Measurements from ENCODE around the gene BIN1.
"Not testable (repeated sequence)": the region's sequence is repeated elsewhere in the genome, so short reads cannot be mapped to it uniquely, and the experiment has no call there.

BIN1 gene

GRCh38 chr2:127048969-127049897 is 57.7 kb downstream of the BIN1 start:
- DNase-seq (ENCODE audit: low read depth in 2 of 2): no peak

- no peak for DNase-seq (ENCODE audit: low read depth in 2 of 2)
These were observed 58.4 kb downstream of the BIN1 start for GRCh38 chr2:127048618-127048935.

DNA sequence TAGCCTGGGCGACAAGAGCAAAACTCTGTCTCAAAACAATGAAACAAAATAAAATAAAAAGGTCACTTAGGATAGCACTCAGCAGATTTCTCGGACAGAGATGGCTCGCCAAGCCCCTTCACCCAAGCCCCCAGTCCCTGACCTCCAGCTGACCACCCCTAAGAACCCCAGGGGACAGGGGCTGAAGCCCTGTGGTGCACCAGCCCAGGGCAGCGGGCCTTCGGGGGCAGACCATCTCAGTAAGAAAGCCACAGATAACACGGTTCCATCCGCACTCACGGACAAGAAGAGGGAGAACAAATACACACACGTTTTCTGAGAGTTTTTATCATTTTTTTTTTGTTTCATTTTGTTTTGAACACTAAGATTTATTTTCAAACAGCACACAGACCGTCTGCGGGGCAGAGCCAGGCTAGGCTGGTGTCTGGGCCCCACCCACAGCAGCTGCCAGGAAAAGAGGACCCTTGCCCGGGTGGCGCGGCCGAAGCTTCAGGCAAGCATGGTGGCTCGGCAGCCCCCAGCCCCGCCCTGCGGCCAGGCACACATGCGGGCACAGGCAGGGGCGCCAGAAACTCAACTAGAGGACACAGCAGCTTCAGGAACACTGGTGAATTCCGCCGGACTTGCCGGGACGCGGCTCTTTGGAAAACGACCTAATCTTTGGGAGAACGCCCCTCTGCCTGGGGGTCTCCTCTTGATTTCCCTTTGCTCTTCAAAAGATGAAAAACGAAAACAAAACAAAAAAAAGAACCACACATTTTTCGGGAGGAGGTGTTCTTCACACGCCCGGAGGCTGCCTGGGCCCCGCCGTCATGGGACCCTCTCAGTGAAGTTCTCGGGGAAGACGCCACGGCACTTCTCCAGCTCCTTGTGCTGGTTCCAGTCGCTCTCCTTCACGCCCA is 59.0 kb downstream of the BIN1 start:
- no peak for DNase-seq (ENCODE audit: low read depth in 2 of 2)

DNA sequence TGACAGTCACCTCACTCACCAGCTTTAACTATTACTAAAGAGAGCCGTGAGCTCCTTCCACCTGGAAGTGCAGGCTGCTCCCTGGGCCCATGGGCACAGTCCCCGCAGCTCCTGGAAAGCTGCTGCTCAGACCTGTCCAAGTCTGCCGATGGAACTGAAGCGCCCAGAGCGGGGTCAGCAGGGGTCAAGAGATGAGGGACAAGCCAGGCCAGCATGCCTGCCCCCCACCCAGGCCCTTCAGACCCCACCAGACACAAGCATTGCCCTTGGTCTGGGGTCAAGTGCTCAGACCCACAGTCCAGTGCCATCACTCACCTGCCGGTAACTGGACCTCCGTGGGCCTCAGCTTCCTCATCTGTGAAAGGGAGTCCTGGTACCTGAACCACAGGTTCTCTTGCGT is 59.9 kb downstream of the BIN1 start:
- no peak for DNase-seq (ENCODE audit: low read depth in 2 of 2)

DNA sequence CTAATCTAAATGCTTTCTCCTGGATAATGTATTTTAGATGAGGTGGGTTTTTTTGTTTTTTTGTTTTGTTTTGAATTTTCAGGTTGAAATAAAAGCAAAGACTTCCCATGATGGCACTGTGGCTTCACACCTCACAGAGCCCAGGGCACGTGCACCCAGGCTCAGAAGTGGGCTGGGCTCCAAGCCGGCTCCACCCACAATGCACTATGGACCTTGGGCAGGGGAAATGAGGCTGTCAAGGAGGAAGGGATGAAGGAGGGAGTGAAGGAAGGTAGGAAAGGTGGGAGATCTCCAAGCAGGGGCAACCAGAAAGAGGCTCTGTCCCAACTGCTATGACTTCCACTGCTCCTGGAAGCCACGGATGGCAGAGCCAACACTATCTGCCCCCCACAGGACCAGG is 60.4 kb downstream of the BIN1 start:
- no peak for DNase-seq (ENCODE audit: low read depth in 2 of 2)

- DNase-seq (ENCODE audit: low read depth in 2 of 2): no peak
These were observed 61.0 kb downstream of the BIN1 start for GRCh38 chr2:127045792-127046501.

DNA sequence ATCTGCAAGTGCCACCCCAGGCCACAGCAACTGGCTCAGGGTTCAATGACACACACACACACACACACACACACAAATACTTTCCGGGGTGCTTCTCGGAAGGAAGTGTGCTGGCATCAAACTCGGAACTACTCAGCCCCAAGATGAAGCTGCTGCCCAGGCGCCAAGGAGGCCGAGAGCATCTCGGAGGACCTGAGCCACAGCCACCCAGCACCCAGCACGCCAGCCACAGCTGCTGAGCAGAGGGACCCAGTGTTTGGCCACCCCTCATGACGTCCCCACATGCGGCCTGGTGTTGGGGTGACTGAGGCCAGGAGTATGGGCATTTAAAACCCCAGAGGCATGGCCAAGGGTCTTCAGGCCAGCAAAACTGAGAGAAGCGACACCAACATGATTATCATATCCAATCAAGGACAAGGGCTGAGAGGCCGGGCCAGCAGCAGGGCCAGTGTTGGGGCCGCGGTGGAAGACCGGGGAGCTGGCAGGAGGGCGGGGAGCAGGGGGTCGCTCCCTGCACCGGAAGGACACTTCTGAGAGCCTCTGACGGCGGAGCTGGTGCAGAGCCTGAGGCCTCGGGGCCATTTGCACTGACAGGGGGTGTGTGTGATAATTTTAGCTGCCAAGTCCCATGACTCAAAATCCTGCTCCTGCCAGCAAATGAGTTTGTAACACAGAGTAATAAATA is 61.8 kb downstream of the BIN1 start:
- DNase-seq (ENCODE audit: low read depth in 2 of 2): no peak

DNA sequence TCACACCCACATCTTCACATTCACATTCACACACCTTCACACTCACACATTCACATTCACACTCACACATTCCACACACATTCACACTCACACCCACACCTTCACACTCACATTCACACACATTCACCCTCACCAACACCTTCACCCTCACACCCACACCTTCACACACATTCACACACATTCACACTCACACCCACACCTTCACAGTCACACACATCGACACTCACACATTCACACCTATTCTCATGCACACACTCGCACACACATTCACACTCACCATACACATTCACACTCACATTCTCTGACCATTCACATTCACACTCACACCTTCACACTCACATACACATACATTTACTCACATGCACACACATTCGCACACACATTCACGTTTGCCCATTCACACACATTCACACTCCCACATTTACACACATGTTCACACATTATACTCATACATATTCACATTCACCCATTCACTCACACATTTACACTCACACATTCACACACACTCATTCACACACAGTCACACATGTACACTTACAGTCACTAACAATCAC is 62.7 kb downstream of the BIN1 start:
- DNase-seq (ENCODE audit: low read depth in 2 of 2): no peak

GRCh38 chr2:127043367-127044164 is 63.4 kb downstream of the BIN1 start:
- no peak for DNase-seq (ENCODE audit: low read depth in 2 of 2)

DNA sequence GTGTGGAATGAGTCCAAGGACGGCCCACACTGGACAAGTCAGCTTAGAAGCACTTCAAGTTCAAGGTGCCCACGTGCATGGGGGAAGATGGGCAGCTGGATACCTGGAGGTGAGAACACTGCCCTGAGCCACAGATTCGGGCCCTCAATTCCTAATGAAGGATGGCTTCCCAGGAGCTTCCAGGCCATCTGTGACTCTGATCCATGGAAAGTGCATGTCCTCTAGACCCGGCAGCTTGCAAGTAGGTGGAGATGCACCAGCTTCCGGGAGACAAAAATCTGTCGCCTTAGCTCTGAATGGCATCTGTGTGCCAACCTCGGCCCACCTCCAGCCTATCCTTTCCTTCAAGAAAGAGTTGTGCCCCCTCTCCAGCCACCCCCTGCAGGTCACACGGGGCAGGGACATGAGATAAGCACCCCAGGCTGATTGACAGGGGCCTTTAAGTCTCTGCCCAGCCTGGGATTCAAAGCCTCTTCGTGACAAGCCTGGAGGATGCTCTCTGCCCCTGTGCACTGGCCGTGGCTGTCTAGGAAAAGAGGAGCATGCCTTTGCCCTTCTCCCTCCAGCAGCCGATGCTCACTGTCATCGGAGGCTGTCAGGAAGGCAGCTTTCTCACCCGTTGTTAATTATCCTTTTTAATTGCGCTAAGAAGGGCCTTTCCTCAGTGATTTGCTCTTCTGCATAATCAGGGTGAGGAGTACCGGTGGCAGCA is 65.5 kb downstream of the BIN1 start:
- no peak for DNase-seq (ENCODE audit: low read depth in 2 of 2)

GRCh38 chr2:127040169-127040568 is 66.8 kb downstream of the BIN1 start:
- DNase-seq (ENCODE audit: low read depth in 2 of 2): no peak

GRCh38 chr2:127039387-127040031 is 67.4 kb downstream of the BIN1 start:
- no peak for DNase-seq (ENCODE audit: low read depth in 2 of 2)

GRCh38 chr2:127037476-127037875 is 69.5 kb downstream of the BIN1 start:
- DNase-seq (ENCODE audit: low read depth in 2 of 2): no peak

DNA sequence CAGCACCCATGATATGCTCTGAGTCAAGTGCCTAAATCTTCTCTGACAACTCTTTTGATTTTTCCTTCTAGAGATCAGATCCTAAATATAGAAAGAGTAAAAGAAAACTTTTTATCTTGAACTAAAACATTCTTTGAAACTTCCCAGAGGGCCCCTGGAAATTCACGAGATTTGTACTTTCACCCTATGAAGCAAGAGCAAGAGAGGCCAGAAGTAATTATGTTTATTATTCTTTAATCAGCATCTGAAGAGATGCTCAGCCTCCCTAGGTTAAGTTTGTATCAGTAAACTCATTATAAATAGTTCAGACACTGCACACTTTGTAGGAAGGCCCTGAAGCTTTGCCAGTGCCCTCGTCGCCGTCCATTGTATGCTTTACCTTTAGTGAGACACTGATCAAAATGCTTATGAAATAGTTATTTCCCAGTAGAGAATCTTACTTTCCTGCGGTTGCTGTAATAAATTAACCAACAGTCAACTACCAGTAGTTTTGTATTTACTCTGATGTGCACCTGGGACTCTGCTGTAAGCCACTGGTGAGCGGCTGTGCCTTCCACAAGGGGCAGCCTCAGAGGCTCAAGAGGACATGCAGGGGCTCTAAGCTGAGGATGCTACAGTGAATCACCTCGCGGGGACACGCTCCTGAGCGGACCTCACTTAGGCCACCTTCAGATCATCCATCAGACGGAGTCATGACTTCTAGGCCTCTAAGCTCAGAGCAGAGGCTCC is 71.9 kb downstream of the BIN1 start:
- no peak for DNase-seq (ENCODE audit: low read depth in 2 of 2)

- DNase-seq (ENCODE audit: low read depth in 2 of 2): no peak
These were observed 72.9 kb downstream of the BIN1 start for GRCh38 chr2:127034051-127034450.

DNA sequence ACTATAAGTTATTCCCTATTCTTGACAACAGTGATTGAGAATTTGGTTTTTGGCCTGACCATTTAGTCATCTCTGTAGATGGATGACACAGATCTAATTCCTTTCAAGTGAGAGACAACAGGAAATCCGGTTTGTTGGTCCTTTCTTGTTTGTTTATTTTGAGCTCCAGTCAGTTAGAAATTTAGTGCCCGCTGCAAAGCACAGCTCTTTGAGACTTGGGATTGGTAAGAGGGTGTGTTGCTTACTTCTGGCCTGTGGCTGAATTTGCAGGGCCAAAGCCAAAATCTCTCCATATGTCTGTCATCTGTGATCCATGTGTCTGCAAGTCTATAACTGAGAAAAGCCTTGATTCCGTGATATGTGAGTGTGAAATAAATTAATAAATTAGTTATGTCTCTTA is 74.3 kb downstream of the BIN1 start:
- no peak for DNase-seq (ENCODE audit: low read depth in 2 of 2)

DNA sequence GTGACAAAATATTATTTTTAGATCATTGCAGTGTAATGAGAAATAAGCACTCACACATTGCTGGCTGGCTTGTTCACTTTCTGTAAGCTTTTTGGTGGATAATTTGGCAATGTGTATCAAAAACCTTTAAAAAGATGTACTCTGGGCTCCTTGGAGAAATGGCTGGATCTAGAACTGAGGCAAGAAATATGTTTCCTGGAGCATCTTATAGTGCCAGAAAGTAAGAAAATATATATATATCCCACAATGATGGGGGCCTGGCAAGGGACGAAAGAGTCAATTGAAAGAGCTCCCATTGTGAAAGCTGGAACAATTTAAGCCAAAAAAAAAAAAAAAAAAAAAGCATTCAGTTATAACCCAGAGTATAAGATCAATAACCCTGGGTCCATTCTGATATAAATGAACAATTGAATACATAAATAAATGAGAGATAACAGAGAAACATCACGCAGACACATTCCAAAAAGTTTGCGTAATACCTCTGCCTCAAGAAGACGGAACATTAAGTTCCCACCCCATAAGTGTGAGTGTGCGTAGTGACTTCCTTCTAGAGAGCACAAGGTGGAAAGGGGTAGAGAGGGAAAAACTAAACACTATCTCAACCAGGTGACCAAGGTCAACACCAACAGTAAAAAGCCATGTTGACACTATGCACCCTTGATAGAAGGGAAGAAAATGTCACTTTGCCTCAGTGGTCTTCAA is 77.5 kb downstream of the BIN1 start:
- no peak for DNase-seq (ENCODE audit: low read depth in 2 of 2)

DNA sequence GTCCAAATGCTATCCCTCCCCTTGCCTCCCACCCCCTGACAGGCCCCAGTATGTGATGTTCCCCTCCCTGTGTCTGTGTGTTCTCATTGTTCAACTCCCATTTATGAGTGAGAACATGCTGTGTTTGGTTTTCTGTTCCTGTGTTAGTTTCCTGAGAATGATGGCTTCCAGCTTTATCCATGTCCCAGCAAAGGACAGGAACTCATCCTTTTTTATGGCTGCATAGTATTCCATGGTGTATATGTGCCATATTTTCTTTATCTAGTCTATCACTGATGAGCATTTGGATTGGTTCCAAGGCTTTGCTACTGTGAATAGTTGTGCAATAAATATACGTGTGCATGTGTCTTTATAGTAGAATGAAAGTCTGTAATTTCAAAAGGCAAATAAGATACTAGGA is 78.2 kb downstream of the BIN1 start:
- not testable (repeated sequence) for DNase-seq (ENCODE audit: low read depth in 2 of 2)
